ENCODE measurements around the gene HYAL1.
A peak's percentile ranks its signal among the peaks of the same experiment; 100 is the strongest.
"Not testable (repeated sequence)": the region's sequence is repeated elsewhere in the genome, so short reads cannot be mapped to it uniquely, and the experiment has no call there.

Gene HYAL1

GRCh38 chr3:50294089-50294488, 9.3 kb downstream of the HYAL1 start:
- no peak for DNase-seq (ENCODE audit: low read depth)

GRCh38 chr3:50293079-50293801, 10.1 kb downstream of the HYAL1 start:
- DNase-seq (ENCODE audit: low read depth), result no peak

GRCh38 chr3:50292159-50293078, 11.0 kb downstream of the HYAL1 start, which contains the start of gene IFRD2:
Gene IFRD2, minus strand, starts transcription at chr3:50292429. Its CDS starts 155 bp downstream, at chr3:50292274.
- DNase-seq (ENCODE audit: low read depth), result peak; percentile 98

- DNase-seq (ENCODE audit: low read depth), result no peak
These were observed 13.2 kb downstream of the HYAL1 start for GRCh38 chr3:50290161-50290641.

GRCh38 chr3:50289130-50289529, 14.2 kb downstream of the HYAL1 start:
- DNase-seq (ENCODE audit: low read depth), result no peak

GRCh38 chr3:50288387-50289007, 14.9 kb downstream of the HYAL1 start:
- DNase-seq (ENCODE audit: low read depth), result no peak

GRCh38 chr3:50287262-50287661, 16.1 kb downstream of the HYAL1 start:
- no peak for DNase-seq (ENCODE audit: low read depth)

- DNase-seq (ENCODE audit: low read depth), result no peak
These were observed 16.8 kb downstream of the HYAL1 start for GRCh38 chr3:50286322-50287227.

- DNase-seq (ENCODE audit: low read depth), result not testable (repeated sequence)
These were observed 19.3 kb downstream of the HYAL1 start for GRCh38 chr3:50284121-50284520.

GRCh38 chr3:50279255-50280016, 23.9 kb downstream of the HYAL1 start:
- no peak for DNase-seq (ENCODE audit: low read depth)

- no peak for DNase-seq (ENCODE audit: low read depth)
These were observed 24.5 kb downstream of the HYAL1 start, which contains the start of gene LSMEM2 for GRCh38 chr3:50278880-50279224. Gene LSMEM2, plus strand, starts transcription at chr3:50279087. Its CDS starts 27 bp downstream, at chr3:50279114.

- no peak for DNase-seq (ENCODE audit: low read depth)
These were observed 25.1 kb downstream of the HYAL1 start for GRCh38 chr3:50278123-50278879.

GRCh38 chr3:50276762-50277101, 26.6 kb downstream of the HYAL1 start:
- no peak for DNase-seq (ENCODE audit: low read depth)

GRCh38 chr3:50275996-50276761, 27.2 kb downstream of the HYAL1 start:
- no peak for DNase-seq (ENCODE audit: low read depth)

- no peak for DNase-seq (ENCODE audit: low read depth)
These were observed 28.0 kb downstream of the HYAL1 start for GRCh38 chr3:50275141-50275995.

- peak; percentile 48 for DNase-seq (ENCODE audit: low read depth)
These were observed 28.8 kb downstream of the HYAL1 start for GRCh38 chr3:50274371-50275104.

GRCh38 chr3:50273689-50274065, 29.7 kb downstream of the HYAL1 start:
- DNase-seq (ENCODE audit: low read depth), result no peak
